ENCODE results near the gene SLC2A8.

The SLC2A8 gene

DNA sequence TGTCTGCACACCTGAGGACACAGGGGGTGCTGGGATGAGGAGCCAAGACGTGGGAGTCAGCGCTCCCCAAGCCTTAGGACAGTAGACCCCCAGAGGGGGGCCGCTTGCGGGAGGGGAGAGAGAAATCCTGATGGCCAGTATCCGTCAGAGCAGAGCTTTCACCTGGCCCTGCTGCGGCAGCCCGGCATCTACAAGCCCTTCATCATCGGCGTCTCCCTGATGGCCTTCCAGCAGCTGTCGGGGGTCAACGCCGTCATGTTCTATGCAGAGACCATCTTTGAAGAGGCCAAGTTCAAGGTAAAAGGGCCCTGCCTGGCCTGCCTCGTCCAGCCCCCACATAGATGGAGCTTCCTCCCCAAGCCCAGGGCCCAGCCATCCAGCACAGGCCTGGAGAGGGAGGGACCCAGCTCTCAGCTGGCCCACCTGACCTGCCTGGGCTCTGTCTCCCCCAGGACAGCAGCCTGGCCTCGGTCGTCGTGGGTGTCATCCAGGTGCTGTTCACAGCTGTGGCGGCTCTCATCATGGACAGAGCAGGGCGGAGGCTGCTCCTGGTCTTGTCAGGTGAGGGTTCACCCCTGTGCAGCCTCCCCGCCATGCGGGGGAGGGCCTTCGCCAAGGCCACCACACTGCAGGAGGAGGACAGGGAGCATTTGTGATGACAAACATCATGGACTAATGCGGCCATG lies 6.7 kb downstream of the SLC2A8 start:
- DNase-seq = no peak

GRCh38 chr9:127404631-127405030 lies 7.7 kb downstream of the SLC2A8 start:
- no peak for DNase-seq

GRCh38 chr9:127405344-127406125 lies 8.6 kb downstream of the SLC2A8 start:
- DNase-seq = no peak

DNA sequence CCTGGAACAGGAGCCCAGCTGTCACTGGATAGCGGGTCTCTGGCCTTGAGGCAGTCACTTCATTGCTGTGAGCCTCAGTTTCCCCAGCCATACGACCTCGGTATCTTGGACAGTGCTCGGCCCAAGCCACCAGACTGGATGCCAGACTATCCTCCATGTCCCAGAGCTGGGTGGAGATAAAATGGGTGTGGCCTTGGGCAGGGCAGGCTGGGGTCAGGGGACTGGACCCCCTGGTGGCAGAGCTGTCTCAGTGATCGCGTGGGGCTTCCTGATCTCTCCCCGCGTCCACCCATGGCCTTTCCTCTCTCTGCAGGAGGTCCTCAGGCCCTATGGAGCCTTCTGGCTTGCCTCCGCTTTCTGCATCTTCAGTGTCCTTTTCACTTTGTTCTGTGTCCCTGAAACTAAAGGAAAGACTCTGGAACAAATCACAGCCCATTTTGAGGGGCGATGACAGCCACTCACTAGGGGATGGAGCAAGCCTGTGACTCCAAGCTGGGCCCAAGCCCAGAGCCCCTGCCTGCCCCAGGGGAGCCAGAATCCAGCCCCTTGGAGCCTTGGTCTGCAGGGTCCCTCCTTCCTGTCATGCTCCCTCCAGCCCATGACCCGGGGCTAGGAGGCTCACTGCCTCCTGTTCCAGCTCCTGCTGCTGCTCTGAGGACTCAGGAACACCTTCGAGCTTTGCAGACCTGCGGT lies 10.0 kb downstream of the SLC2A8 start:
- no peak for DNase-seq

DNA sequence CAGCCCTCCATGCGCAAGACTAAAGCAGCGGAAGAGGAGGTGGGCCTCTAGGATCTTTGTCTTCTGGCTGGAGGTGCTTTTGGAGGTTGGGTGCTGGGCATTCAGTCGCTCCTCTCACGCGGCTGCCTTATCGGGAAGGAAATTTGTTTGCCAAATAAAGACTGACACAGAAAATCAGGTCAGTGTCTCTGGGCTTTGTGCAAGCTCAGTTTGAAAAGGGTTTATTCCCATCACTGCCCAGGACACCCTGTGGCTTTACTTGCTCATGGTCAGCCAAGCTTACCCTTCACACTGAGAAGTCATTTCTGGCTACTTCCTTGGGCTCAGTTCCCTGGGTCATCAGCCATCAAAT lies 10.5 kb downstream of the SLC2A8 start:
- DNase-seq = no peak

DNA sequence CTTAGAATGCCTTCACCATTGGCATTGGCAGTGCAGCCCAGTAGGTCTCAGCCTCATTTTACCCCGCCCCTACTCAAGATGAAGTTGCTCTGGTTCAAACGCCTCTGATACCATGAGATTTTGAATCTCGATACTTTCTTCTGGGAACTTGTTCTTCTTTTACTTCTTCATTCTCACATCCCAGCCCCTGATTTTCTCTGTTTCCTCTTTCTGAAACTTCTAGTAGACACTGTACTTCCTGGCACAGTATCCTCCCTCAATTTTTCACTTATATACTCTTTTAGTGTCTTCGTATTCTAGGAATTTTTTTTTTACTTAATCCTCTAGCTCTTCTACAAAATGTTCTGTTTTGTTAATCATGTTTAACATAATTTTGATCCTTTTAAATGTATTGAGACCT lies 14.2 kb downstream of the SLC2A8 start:
- DNase-seq = no peak

GRCh38 chr9:127415141-127415540 lies 18.2 kb downstream of the SLC2A8 start:
- no peak for DNase-seq

DNA sequence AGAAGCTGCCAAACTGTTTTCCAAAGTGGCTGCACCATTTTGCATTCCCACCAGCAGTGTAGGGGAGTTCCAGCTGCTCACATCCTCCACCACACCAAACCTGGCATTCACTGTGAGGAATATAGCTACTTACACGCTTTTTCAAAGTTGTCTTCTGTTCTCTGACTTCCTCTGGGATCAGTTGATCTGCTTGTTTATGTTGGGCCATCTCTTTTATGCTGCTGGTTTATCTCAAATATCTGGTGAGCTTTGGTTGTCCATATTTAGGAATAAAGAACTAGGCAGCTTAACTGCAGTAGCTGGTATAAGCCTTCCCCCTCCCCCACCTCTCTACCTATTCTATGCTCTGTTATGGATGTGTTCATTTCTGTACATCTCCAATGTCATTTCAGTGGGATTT lies 18.7 kb downstream of the SLC2A8 start:
- no peak for DNase-seq

DNA sequence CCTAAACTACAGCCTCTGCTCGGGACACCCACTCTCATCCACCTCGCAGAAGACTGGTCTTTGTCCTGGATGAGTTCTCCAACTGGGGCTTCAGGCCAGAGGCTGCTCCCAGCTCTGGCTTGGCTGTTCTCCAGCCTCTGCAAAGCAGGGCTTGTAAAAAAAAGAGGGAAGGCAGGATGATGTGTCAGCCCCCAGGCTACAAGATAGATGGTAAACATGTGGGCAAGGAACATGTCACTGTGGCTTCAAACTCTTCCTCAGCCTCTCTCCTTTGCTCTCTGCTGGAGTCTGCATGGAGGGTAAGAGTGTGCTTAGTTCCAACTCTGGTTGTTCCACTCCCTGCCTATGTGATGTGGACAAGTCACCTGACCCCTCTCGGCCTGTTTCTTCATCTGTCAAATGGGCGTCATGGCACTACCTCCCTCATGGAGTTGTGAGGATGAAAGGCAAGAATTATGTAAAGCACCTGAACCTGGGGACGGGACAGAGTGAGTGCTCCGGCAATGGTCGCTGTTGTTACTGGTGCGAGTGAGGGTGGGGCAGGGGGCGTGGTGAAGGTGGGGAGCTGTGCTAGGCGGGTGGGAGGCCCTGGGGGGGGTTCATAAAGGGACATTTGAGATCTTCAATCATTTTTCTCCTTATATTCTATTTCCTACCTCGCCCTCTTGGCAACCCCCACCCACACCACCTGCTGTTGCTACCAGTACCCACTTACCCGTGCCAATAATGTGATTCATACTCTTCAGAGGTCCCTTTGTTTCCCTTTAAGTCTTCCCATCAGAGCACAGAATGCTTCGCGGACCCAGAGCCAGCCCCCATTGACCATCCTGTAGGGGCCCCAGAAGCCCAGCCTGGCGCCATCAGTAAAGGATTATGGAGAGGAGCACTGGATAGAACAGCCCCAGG lies 20.4 kb downstream of the SLC2A8 start:
- DNase-seq = no peak

DNA sequence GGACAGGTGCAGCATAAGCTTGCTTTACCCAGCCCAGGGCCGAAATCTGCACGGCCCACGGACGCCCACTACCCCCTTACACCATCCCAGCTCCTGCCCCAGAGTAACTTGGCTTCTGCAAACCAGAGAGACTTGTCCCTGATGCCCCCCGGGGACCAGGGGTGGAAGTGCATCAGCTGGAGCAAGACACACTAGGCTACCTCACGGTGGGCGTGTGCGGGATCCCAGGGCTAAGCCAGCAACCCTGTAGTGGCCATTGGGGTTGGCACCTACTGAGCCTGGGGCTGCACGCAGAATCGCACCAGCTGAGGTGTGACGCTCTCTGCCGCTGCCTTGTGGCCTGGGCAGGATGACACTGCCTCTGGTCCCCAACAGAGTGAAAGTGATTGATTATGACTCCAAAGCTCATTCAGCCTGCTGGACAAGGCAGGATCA lies 21.1 kb downstream of the SLC2A8 start:
- DNase-seq = peak; percentile 36 to 39

DNA sequence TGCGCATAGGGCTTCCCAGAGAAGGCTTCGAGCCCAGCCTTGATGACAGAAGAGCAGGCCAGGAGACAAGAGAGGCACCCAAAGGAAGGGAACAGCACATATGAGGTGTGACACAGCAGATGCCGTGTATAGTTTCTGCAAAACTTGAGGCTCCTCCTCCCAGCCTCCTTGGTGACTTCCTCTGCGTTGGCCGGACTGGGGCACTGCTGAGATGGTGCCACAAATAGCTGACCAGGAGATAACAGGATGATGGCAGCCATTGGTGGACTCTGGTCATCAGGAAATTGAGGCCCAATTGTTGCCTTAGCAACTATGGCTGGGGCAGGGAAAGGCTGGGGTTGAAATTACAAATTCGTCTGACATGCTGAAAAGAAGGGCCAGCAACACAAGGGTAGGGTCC lies 22.4 kb downstream of the SLC2A8 start:
- DNase-seq = no peak

DNA sequence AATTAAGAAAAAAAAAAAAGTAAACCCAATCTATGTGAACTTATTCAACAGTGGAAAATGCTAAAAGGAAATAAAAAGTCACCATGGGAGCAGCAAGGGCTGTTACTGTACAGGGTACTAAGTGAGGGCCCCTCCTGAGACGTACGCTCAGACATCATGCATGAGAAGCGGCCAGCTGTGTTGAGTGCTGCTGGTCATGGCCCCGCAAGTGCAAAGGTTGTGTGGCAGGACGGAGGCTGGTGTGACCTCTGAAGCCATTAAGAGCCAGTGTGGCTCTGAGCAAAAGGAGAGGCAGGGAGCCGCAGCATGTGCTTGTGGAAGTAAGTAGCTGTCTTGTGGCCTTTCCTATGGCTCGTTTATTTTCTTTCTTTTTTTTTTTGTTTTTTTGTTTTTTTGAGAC lies 24.1 kb downstream of the SLC2A8 start:
- DNase-seq = no peak

GRCh38 chr9:127422133-127422782 lies 25.3 kb downstream of the SLC2A8 start:
- no peak for DNase-seq

GRCh38 chr9:127422787-127423186 lies 25.8 kb downstream of the SLC2A8 start:
- no peak for DNase-seq

GRCh38 chr9:127423476-127423933 lies 26.5 kb downstream of the SLC2A8 start:
- DNase-seq = no peak

DNA sequence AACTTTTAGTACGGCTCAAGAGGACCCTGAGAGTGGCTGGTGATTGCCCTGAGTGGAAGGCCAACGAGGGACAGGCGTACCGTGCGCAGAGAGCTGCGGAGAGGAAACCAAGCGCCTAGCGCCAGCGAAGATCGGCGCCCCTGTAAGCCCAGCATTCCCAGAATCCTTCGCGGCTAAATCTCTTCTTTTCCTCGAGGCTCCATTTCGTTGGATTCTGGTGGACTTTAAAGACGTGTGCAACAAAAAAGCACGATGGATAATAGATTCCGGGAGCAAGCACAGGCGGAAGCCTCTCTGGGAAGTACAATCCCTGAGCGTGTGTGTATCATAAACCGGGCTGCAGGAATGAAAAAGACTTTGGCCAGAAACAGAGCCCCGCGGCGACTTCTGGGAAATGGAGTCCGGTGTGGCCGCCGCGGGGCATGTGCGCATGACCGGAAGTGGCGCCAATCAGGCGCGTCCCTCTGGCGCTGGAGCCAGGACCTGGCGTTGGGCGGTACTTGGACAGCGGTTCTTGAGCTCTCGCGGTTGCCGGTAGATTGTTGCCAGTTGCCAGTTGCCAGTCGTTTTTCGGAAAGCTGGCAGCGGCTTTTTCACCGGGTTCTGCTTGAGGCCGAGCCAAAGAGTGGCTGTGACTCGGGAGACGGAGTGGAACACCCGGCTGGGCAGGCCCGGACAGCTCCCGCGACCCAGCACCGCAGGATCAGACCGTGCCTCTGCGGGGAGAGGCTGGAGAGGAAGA lies 27.1 kb downstream of the SLC2A8 start, which contains the start of gene ZNF79:
Gene ZNF79, plus strand, starts transcription at position 449 of the 742 bp plus-strand sequence. CDS start 406 bp downstream, outside the sequence.
- DNase-seq = peak; percentile 83 to 86

- DNase-seq = peak in 1 of 2 donors; percentile 32
Measured at GRCh38 chr9:127424676-127424999, 27.7 kb downstream of the SLC2A8 start.

DNA sequence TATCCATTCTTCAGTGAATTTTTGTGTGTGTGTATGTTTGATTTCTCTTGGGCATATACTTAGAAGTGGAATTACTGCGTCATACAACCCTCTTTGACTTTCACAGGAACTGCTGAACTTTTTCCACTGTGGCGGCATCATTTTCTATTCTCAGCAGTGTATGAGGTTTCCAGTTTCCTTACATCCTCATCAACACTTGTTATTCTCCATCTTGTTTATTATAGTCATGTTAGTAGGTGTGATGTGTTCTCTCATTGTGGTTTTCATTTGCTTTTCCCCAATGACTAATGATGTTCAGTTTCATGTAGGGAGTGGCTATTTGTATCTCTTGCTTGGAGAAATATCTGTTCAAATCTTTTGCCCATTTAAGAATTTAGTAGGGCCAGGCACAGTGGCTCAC lies 29.8 kb downstream of the SLC2A8 start:
- peak in 1 of 2 donors; percentile 43 for DNase-seq

DNA sequence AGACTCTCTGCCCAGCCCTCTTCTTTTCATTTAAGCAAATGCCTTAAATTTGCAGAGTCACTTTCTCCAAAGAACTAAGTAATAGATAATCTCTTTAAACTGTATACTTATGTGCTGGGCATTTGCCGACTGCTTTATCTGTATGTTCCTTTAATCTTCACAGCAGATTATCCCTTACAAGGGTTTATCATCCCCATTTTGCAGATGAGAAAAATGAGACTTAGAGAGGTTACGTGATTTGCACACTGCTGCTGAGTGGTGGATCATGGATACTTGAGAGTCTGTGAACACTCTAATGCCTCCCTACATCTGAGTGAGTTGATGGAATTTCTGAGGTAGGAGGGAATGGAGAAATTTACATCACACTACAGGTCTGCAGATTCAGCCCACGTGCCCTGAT lies 31.4 kb downstream of the SLC2A8 start:
- no peak for DNase-seq

GRCh38 chr9:127430415-127430814 lies 33.4 kb downstream of the SLC2A8 start:
- no peak for DNase-seq

DNA sequence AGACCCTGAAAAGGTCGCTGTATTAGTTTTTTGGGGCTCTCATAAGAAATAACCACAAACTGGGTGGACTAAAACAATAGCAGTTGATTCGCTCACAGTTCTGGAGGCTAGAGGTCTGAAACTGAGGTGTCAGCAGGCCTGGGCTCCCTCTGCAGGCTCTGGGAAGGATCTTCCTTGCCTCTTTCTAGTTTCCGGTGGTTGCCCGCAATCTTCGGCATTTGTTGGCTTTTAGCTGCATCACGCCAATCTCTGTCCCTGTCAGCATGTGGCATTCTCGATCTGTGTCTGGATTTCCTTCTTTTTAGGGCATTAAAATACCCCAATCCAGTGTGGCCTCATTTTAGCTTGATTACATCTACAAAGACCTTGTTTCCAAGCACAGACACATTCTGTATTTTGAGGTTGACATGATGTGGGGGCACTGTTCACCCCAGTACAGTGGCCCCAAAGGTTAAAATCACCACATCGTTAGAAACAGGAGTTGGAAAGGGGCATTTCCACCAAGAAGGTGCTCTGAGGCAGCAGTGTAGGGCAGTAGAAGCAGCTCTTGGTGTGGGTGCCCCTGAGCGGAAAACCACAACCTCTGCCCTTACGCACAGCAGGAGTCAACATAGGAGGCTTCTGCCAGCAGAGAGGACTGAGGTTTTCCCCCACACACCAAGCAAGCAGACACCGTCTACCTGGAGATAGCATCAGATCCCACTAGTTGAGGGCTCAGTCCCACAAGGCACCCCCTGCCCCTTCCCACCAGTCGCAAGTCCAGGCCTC lies 40.7 kb downstream of the SLC2A8 start:
- no peak for DNase-seq
